HG02981 (cell line): ENCODE results near the gene ARL4D.
"Not testable (repeated sequence)": the region's sequence is repeated elsewhere in the genome, so short reads cannot be mapped to it uniquely, and the experiment has no call there.

Source experiments
- ATAC-seq: cut with Tn5 transposase; IDR thresholded peaks from one replicate; pipeline ENCODE4 v1.9.1; 2021; ENCODE audit warnings: mild to moderate bottlenecking, moderate library complexity; ENCODE audit not compliant: unreplicated experiment

Gene ARL4D

GRCh38 chr17:43393944-43394482, 4.8 kb upstream of the ARL4D start:
- no peak for ATAC-seq

- not testable (repeated sequence) for ATAC-seq
Measured at GRCh38 chr17:43394696-43395095, 4.1 kb upstream of the ARL4D start.

GRCh38 chr17:43395165-43395564, 3.6 kb upstream of the ARL4D start:
- ATAC-seq: no peak

- no peak for ATAC-seq
Measured at GRCh38 chr17:43396491-43397060, 2.2 kb upstream of the ARL4D start.

- ATAC-seq: no peak
Measured at GRCh38 chr17:43399839-43400328, 1.1 kb downstream of the ARL4D start.

- no peak for ATAC-seq
Measured at GRCh38 chr17:43400943-43401717, 2.3 kb downstream of the ARL4D start.

GRCh38 chr17:43402078-43402477, 3.3 kb downstream of the ARL4D start:
- no peak for ATAC-seq

- no peak for ATAC-seq
Measured at GRCh38 chr17:43402567-43402966, 3.8 kb downstream of the ARL4D start.

GRCh38 chr17:43403846-43404245, 5.1 kb downstream of the ARL4D start:
- ATAC-seq: no peak

GRCh38 chr17:43405861-43406260, 7.1 kb downstream of the ARL4D start:
- no peak for ATAC-seq

- no peak for ATAC-seq
Measured at GRCh38 chr17:43406676-43407645, 8.2 kb downstream of the ARL4D start.

GRCh38 chr17:43409131-43409530, 10.3 kb downstream of the ARL4D start:
- no peak for ATAC-seq

- ATAC-seq: no peak
Measured at GRCh38 chr17:43410557-43411368, 12.0 kb downstream of the ARL4D start.

GRCh38 chr17:43411369-43411677, 12.5 kb downstream of the ARL4D start:
- no peak for ATAC-seq

GRCh38 chr17:43411749-43412148, 13.0 kb downstream of the ARL4D start:
- no peak for ATAC-seq

GRCh38 chr17:43412166-43412565, 13.4 kb downstream of the ARL4D start:
- ATAC-seq: no peak

- no peak for ATAC-seq
Measured at GRCh38 chr17:43416998-43417890, 18.5 kb downstream of the ARL4D start.

- no peak for ATAC-seq
Measured at GRCh38 chr17:43418441-43419374, 19.9 kb downstream of the ARL4D start.
